NCI-H2107 treated with DMSO at 0.1 percent for 48 hours (cell line): Measurements from ENCODE around the gene AAR2.

Experiments used
- DNase-seq: peaks from one replicate; lab custom pipeline; 2025; ENCODE audit not compliant: unreplicated experiment; lab: John Stamatoyannopoulos, UW

Gene AAR2

GRCh38 chr20:36217226-36217625 lies 19.1 kb upstream of the AAR2 start:
- no peak for DNase-seq

DNA sequence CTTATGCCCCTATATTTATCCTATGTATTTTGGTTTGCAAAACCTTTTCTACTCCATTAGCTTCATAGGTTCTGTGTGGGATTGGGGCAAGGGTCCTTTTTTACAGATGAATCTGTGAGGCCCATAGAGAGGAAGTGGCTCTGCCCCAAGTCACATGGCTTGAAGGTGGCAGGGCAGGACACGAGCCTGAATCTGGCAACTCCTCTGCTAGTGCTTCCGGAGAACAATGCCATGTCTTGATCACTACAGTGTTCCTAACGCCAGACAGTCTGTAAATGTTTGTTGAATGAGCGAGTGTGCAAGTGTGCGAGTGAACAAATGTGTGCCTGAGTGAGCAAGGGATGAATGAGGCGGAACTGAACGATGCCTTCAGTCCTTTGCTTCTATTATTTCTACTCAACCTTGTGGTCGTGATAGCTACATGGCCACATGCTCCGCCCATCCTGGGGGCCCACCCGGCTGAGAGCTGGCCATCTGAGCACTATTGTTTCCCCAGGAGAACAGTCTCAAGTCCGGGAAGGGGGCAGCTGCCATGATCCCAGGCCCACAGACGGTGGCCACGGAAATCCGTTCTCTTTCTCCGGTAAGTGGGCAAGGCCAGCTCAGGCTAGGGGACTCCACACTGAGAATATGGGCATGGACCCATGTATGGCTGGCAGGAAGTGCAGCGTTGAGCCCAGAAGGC lies 17.8 kb upstream of the AAR2 start:
- no peak for DNase-seq

GRCh38 chr20:36219671-36220220 lies 16.5 kb upstream of the AAR2 start:
- DNase-seq, result no peak

DNA sequence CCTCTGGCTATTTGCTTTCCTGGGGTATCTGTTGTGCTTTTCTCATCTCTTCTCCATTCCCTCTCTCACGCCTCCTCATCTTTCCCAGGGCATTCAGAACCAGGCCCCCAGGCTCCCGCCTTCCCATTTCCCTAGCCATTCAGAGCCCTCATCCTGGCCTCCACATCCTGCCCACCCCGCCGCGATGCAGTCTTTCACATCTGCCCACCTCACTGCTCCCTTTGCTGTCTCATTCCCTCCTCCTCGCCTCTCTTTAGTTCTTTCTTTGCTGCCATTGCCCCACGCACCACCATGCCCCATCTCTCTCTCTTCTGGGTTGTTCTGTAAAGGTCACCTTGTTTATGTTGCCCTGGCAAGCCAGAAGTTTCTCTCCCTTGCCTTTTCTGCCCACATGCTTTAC lies 10.6 kb upstream of the AAR2 start:
- DNase-seq, result no peak

GRCh38 chr20:36228770-36229169 lies 7.5 kb upstream of the AAR2 start:
- DNase-seq, result no peak

GRCh38 chr20:36230019-36230418 lies 6.3 kb upstream of the AAR2 start:
- DNase-seq, result no peak

DNA sequence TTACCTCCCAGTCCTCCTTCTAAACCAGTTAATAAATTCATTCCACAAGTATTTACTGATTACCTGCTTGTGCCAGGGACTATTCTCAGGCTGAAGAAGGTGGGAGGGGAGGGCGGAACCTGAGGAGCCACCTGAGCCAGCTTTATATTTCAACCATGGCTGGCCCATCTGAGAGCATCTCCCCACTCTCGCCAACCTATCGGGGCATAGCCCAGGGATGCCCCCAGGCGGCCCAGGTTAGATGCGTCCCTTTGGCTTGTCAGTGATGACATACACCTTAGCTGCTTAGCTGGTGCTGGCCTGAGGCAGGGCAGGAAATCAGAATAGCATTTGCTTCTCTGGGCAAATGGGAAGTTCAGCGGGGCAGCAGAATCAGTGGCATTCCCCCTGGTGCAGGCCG lies 4.9 kb upstream of the AAR2 start:
- no peak for DNase-seq

DNA sequence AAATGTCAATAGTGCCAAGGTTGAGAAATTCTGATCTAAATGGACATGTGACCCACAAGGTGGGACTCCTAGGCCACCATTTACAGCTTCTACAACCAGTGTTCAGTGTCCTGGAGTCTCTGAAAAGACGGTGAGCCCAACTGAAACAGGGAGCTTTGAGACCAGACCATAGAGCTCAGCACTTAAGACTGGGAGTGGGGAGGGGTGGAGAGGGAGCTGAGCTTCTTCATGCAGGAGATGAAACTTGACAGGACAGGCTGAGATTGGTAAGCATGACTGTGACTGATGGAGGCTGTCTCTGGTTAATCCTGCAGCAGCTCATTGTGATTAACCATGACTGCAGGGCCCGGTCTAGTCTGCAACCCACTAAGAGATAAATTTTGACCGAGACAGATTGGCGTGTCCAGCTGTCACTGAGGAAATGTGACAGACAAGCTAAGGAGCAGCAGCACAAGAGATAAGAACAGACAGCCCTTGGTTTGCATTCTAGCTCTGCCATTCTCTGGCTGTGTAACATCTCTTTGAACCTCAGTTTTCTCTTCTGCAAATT lies 1.4 kb upstream of the AAR2 start:
- no peak for DNase-seq

DNA sequence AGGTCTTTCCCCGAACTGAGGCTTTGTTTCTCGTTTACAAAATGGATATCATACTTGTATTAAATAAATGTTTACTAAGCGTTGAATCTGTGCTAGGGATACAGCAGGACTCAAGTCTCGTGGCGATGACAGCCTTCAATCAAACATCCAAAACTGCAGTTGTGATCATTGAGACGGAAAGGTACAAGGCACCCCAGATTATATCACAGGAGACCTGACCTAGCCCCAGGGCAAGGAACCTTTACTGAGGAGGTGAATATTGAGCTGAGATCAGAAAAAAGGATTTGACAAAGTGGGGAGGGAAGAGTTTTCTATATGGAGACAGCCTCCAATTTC lies 476 bp downstream of the AAR2 start:
- DNase-seq, result no peak

DNA sequence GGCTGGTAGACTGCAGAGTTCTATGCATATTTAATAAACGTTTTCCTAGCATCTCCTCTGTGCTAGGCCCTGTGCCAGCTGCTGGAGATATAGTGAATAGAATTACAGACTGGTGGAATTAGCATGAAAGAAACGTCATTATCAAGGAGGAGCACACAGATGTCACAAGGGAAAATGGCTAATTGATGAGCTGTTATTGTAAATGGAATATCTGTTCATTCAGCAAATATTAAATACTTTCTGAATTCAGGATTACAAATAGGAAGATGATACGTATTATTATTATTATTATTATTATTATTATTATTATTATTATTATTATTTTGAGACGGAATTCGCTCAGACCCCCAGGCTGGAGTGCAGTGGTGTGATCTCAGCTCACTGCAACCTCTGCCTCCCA lies 1.2 kb downstream of the AAR2 start:
- no peak for DNase-seq

DNA sequence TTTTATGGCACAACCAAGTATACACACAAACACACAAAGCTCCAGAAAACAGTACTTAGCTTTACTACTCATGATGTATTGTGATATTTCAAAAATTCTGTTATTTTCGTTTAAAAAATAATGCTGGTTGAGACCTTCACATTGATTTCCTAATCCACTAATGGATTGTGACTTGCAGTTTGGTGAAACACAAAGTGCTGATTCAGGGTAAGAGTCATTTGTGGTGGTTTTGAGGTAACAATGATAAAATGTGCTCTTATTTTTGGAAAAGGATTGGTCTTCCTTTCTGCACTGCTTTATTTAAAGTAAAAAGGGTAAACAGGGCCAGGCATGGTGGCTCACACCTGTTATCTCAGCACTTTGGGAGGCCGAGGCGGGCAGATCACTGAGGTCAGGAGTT lies 1.9 kb downstream of the AAR2 start:
- no peak for DNase-seq

DNA sequence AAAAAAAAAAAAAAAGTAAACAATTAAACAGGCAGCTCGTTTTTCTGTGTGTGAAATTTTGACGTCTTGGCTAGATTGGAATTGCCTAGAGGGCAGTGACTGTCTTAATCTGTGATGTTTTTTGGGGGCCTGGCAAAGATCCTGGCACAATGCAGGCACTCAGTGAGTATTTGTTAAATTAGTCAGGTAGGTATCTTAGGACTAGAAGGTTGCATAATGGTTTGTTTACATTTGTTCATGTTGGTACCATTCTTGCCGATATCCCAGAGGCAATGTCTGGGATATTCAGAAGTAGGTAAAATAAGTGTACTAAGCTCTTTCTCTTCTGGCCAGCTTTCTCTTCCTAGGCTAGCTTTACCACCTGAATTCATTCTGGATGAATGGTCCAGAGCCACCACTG lies 2.5 kb downstream of the AAR2 start:
- DNase-seq, result no peak

DNA sequence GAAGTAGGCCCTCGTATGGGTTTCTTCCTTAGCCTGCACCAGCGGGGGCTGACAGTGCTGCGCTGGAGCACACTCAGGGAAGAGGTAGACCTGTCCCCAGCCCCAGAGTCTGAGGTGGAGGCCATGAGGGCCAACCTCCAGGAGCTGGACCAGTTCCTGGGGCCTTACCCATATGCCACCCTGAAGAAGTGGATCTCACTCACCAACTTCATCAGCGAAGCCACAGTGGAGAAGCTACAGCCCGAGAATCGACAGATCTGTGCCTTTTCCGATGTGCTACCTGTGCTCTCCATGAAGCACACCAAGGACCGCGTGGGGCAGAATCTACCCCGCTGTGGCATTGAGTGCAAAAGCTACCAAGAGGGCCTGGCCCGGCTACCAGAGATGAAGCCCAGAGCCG lies 3.8 kb downstream of the AAR2 start:
- DNase-seq, result no peak

- DNase-seq, result no peak
These were observed 5.4 kb downstream of the AAR2 start for GRCh38 chr20:36241678-36242077.

GRCh38 chr20:36243726-36244125 lies 7.4 kb downstream of the AAR2 start:
- DNase-seq, result no peak

DNA sequence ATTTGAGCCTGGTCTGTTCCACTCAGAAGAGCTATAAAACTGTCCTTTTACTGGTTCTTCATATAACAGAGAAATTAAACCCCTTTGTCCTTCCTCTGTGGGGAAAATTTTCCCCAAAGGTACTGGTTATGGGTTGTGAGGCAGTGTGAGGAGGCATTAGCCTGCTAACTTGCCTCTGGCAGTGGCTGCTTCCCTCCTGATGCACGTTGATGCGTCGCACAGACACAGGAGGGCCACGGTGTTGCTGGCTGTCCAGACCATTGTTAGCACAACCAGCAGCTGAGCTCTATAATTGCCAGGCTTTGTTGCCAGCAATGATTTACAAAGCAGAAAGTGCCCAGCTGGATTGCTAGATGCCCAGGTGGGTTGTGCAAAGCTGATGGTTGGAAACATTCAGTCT lies 10.1 kb downstream of the AAR2 start:
- DNase-seq, result peak; percentile 11

DNA sequence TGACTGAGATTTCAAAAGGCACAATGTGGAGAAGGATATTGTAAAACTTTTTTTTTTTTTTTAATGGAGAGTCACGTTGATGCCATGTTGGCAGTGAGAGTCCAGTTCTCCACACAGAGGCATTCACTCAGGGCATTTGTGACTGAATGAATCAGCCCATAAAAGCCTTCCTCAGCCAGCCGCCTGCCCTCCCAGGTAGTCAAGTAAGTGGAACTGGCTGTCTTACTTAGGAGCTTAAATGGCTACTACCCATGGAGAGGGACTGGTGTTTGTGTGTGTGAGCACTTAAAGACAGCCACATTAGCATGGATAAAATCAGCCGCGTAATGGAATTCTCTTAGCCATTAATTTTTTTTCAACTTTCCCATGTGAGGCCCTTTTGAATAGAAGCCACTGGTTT lies 12.6 kb downstream of the AAR2 start:
- DNase-seq, result no peak

GRCh38 chr20:36249450-36249849 lies 13.2 kb downstream of the AAR2 start:
- no peak for DNase-seq

DNA sequence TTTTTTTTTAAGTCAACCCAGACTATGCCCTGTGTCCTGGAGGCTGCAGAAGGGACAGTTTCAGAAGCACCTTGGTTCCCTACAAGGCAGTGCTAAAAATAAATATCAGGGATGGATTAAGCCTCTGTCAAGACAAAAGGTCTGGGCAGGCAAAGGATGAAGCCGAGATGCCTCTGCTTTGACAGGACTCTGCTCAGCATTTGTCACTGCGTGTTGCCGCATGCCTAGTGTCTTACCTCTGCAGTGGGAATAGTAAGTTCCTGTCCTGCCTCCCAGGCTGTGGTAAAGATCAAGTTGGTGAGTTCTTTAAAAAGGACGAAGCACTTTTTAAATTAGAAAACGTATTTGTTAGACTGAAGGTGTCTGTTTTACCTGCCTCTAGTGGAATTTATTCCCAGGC lies 15.1 kb downstream of the AAR2 start:
- no peak for DNase-seq

- DNase-seq, result no peak
These were observed 16.2 kb downstream of the AAR2 start for GRCh38 chr20:36252511-36252910.

DNA sequence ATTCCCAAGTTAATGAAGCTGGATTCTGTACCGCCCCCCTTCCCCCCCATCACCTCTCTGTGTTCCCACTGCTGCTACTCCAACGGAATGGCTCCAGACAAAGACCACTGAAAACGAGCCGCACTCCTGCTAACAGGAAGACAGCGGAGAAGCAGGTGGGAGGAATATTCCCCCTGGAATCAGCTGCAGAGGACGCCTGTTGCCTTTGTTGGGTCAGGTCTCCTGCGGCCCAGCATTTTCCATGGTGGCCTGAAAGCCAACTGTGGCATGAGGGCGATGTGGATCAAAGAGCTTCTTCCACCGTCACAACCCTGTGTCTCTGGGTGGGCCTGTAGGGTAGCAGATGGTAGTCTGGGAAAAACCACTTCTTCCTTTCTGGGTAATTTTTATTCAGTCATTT lies 16.8 kb downstream of the AAR2 start:
- DNase-seq, result no peak

DNA sequence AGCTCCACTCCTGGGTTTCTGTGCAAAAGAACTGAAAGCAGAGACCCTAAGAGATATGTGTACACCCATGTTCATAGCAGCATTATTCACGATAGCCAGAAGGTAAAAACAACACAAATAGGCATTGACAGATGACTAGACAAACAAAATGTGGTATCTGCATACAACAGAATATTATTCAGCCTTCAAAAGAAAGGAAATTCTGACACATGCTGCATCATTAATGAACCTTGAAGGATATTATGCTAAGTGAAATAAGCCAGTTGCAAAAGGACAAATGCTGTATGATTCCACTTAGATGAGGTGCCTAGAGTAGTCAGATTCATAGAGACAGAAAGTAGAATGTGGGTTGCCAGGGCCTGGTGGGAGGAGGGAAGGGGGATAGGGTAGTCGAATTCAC lies 17.8 kb downstream of the AAR2 start:
- no peak for DNase-seq

GRCh38 chr20:36255445-36255844 lies 19.2 kb downstream of the AAR2 start:
- no peak for DNase-seq
